CD4-positive, alpha-beta T cell treated with Interleukin-15 for 1 hour (primary cell): ENCODE data around the gene DDR1.
"Not testable (repeated sequence)": the region's sequence is repeated elsewhere in the genome, so short reads cannot be mapped to it uniquely, and the experiment has no call there.

Experiments used
- DNase-seq: peaks from one replicate; pipeline ENCODE4 v3.0.0-alpha.2; 2020

The DDR1 gene

DNA sequence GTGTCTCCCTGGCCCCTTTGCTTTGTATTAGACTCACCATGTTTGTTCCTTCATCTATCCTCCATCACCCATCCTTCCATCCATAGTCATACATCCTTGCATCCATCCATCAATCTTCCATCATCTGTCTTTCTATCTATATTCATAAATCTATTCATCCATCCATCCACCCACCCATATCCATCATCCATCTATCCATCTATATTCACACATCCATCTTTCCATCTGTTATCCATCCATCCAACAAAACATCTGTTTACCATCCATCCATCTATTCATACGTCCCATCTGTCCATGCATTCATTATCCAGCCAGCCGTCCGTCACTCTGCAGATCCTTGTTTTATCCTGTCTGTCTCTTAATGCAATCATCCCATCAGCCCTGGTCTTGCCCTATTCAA lies 10.6 kb downstream of the DDR1 start:
- DNase-seq = no peak

DNA sequence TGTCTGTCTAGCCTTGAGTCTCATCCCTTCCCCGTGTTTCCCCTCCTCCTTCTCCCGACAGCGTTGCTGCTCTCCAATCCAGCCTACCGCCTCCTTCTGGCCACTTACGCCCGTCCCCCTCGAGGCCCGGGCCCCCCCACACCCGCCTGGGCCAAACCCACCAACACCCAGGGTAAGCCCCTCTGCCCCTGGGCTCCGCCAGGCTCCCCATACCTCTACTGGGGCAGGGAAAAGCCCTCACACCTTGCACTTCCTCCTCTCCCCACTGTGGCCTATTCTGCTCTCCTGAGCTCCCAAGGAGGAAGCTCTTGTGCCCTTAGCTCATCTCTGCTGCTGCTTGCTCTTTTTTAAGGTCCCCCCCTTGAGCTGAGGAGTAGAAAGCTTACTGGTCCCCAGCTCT lies 11.0 kb downstream of the DDR1 start:
- DNase-seq = no peak

DNA sequence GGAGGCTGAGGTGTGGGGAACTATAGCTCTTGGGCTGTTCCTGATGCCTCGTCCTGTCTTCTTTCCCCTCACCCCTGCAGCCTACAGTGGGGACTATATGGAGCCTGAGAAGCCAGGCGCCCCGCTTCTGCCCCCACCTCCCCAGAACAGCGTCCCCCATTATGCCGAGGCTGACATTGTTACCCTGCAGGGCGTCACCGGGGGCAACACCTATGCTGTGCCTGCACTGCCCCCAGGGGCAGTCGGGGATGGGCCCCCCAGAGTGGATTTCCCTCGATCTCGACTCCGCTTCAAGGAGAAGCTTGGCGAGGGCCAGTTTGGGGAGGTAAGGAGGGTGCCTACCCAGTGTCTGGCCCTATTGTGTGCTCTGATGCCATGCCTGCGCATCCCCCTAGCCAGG lies 12.2 kb downstream of the DDR1 start:
- no peak for DNase-seq

DNA sequence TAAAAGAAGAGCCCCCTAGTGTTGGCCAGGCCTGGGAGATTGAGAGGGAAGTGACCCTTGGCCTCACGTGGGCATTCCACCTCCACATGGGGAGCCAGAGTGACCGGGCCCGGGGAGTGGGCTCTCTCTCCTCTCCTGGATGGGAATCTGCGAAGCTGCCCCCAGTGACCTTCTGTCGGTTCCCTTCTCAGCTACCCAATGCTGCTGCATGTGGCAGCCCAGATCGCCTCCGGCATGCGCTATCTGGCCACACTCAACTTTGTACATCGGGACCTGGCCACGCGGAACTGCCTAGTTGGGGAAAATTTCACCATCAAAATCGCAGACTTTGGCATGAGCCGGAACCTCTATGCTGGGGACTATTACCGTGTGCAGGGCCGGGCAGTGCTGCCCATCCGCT lies 13.6 kb downstream of the DDR1 start:
- DNase-seq = no peak

DNA sequence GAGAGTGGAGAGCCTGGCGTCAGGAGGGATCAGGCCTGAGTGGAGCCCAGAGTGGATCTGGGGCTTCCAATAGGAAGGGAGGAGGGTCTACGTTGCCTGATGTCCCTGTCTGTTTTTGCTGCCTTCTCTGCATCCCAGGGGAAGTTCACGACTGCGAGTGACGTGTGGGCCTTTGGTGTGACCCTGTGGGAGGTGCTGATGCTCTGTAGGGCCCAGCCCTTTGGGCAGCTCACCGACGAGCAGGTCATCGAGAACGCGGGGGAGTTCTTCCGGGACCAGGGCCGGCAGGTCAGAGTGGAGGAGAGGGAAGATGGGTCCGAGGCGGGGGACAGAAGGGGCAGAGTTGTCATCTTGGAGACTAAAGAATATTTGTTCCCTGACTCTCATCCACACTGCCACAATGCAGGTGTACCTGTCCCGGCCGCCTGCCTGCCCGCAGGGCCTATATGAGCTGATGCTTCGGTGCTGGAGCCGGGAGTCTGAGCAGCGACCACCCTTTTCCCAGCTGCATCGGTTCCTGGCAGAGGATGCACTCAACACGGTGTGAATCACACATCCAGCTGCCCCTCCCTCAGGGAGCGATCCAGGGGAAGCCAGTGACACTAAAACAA lies 14.5 kb downstream of the DDR1 start:
- DNase-seq = no peak

- no peak for DNase-seq
Measured at GRCh38 chr6:30900863-30901417, 16.6 kb downstream of the DDR1 start.

- DNase-seq = no peak
Measured at GRCh38 chr6:30901436-30901835, 17.1 kb downstream of the DDR1 start.

- DNase-seq = not testable (repeated sequence)
Measured at GRCh38 chr6:30902196-30902595, 17.9 kb downstream of the DDR1 start.

- no peak for DNase-seq
Measured at GRCh38 chr6:30902709-30903108, 18.4 kb downstream of the DDR1 start.

DNA sequence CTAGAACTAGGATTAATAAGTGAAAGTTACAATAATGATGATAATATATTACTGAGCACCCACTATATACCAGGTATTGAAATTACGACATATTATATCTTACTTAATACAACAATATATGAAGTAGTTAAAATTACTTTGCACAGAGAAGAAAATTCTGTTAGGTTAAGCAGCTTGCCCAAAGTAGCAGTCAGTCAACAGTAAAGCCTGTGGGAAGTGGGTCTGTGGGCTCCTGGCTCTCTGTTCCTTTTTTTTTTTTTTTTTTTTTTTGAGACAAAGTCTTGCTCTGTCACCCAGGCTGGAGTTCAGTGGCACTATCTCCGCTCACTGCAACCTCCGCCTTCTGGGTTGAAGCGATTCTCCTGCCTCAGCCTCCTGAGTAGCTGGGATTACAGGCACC lies 18.9 kb downstream of the DDR1 start:
- no peak for DNase-seq

GRCh38 chr6:30907290-30907757 lies 23.0 kb downstream of the DDR1 start:
- not testable (repeated sequence) for DNase-seq

DNA sequence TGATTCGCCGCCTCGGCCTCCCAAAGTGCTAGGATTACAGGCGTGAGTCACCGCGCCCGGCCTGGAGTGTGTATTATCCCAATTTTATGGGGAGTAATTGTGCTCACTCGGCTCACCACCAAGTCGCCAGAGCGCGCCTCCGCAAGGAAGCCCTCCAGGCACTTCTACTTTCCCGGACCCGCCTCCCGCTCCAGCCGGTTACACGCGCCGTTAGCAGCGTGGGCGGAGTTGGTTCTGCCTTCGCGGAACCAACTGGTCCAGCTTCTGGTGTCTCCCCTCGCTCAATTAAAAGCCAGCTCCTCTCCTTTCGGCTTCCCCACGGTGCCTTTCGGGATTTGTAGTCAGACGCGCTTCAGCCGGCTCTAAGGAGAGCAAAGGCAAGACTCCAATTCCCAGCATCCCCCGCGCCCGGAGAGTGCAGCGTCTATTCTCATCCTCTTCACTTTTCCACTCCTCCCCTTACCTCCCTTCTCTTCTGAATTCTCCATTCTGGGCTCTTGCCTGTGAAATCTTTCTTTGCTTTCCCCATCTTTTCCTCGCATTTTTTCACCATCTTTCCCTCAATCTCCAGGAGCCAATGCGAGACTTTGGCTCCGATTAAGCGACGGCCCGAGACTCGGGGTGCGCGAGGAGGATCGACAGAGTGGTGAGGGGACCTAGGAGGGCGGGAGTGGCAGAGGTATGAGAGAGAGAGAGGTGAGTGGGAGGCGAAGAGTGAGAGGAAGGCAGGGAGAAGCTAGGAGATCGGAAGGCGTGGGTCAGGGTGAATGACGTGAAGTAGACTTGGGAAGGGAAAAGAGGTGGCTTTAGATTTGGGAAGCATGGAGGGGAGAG lies 23.7 kb downstream of the DDR1 start, which contains the start of gene GTF2H4:
Gene GTF2H4, plus strand, starts transcription at position 450 of the 834 bp plus-strand sequence.
- DNase-seq = peak; percentile 95

DNA sequence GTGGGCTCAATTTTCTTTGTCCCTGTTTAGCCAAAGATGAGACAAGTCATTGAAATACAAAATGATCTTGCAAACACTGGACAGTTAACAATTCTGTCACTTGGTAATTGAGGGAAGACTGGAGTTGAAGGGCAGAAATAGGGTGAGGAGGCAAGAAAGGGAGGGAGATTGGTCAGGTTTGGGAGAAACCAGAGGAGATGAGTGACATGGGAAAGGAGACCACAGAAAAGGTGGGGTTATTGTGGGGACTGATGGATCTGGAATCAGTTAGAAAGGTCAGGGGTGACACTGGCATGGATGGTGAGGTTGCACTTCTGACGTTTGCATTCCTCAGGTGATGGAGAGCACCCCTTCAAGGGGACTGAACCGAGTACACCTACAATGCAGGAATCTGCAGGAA lies 24.4 kb downstream of the DDR1 start:
- no peak for DNase-seq

DNA sequence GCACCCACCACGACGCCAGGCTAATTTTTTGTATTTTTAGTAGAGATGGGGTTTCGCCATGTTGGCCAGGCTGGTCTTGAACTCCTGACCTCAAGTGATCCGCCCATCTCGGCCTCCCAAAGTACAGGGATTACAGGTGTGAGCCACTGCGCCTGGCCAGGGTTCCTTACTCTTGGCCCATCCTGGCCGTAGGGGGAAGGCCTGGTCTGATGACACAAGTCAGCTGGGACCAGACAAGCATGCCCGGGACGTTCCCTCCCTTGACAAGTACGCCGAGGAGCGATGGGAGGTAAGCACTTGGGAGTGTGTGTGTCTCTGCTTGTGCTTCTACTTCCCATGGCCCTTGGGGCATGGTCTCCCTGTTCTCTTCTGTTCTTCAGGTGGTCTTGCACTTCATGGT lies 26.2 kb downstream of the DDR1 start:
- DNase-seq = not testable (repeated sequence)

- DNase-seq = no peak
Measured at GRCh38 chr6:30912746-30913520, 28.6 kb downstream of the DDR1 start.

- no peak for DNase-seq
Measured at GRCh38 chr6:30913721-30914075, 29.4 kb downstream of the DDR1 start.

GRCh38 chr6:30914076-30914853 lies 29.9 kb downstream of the DDR1 start, which contains the start of gene VARS2:
Gene VARS2 (plus strand): TSS chr6:30914238. CDS start chr6:30914837, 599 bp downstream.
- DNase-seq = peak; percentile 89

DNA sequence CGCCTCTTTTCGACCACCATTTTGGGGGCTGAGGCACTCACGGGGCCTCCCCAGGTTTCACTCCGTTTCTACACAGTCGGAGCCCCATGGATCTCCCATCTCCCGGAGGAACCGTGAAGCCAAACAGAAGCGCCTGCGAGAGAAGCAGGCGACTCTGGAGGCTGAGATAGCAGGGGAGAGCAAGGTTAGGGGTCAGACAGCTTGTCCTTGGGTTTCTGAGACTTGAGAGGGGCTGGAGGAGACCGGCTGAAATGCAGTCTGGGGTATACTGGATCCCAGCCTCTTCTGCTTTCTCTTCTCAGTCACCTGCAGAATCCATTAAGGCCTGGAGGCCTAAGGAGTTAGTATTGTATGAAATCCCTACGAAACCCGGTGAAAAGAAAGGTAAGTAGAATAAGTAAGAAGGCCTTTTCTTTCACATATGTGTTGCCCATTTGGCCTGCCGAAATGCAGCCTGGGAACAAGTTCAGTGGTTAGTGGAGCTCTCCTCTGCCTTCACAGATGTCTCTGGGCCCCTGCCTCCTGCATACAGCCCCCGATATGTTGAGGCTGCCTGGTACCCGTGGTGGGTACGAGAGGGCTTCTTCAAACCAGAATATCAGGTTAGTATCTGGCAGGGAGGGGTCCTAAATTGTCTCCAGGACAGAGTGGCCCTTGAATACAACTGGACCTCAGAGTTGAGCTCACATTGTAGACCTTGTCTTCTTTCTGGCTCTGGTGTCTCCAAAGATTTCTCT lies 30.7 kb downstream of the DDR1 start:
- no peak for DNase-seq

DNA sequence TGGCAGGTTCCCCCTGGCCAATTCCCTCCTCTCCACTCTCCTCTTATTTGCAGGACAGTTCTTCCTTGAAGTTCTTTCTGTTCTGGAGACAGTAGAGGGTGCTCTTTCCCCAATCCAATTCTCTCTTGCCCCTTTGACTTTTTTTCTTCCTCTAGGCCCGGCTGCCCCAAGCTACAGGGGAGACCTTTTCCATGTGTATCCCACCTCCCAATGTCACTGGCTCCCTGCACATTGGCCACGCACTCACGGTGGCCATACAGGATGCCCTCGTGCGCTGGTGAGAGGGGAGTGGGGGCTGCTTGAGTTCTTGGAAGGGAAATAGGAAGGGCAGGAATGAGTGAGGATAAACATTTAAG lies 31.2 kb downstream of the DDR1 start:
- DNase-seq = no peak

GRCh38 chr6:30917041-30917440 lies 32.7 kb downstream of the DDR1 start:
- DNase-seq = no peak

DNA sequence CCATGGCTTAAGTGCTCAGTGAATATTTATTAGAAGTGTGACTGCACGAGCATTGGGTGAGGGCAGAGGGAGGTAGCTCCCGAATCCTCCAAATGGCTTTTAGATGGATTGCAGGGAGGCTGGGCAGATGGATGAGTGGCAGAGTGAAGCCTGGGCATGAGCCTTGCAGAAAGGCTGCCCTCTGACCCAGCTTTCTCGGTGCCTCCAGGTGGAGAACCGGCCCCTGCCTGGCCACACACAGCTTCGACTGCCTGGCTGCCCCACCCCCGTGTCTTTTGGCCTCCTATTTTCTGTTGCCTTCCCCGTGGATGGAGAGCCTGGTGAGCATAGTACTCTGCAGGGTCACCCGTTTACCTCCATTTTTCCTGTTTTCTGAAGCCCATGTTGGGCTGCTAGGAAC lies 33.2 kb downstream of the DDR1 start:
- no peak for DNase-seq

- DNase-seq = no peak
Measured at GRCh38 chr6:30918670-30919069, 34.4 kb downstream of the DDR1 start.
